Sigmoid colon (tissue), 4 donors: ENCODE results near the gene MON2.

Experiments used
- EP300 ChIP-seq, 4 donors: sonication (generic); formaldehyde crosslinking; IDR thresholded peaks; one replicate each; pipeline ENCODE4 v1.6.1; 2017; ENCODE audit warnings: antibody characterized with exemption in 4 of 4
- POLR2A ChIP-seq, 2 donors: fragments of 450-650 bp; IDR thresholded peaks; one replicate each; pipeline ENCODE4 v1.6.1; 2016; ENCODE audit warnings: antibody characterized with exemption in 2 of 2, mild to moderate bottlenecking in 2 of 2, moderate library complexity in 2 of 2
- POLR2AphosphoS5 ChIP-seq, 4 donors: sonication (generic); formaldehyde crosslinking; IDR thresholded peaks; one replicate each; pipeline ENCODE4 v1.6.1; 2017; ENCODE audit warnings: antibody characterized with exemption in 4 of 4
- TF ChIP-seq, protein P1 (sequence below), 4 experiments: fragments of 450-650 bp in 3 of 4; fragments of 200-600 bp in 1 of 4; IDR thresholded peaks; one replicate each; pipeline ENCODE4 v1.5.1; 2016 to 2019; ENCODE audit warnings: antibody characterized with exemption in 4 of 4, mild to moderate bottlenecking in 3 of 4, moderate library complexity in 2 of 4

DNA sequence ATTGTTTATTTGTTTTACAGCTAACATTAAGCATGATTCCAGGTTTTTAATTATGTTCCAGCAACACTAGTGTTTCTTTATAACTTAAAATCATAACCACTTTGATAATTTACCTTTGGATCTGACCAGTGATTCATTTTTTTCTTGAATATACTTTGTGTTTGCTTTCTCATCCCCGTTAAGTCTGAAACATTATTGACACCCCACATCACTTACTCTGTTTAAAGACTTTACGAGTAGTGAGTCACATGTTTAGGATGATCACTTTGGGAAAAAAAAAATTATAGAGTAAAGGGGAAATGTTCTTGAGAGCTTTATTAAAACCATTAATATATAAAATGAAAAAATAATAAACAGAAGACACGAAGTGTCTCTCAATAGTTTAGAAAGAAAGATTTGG, 132.2 kb downstream of the MON2 start:
- TF ChIP-seq, protein P1, sequence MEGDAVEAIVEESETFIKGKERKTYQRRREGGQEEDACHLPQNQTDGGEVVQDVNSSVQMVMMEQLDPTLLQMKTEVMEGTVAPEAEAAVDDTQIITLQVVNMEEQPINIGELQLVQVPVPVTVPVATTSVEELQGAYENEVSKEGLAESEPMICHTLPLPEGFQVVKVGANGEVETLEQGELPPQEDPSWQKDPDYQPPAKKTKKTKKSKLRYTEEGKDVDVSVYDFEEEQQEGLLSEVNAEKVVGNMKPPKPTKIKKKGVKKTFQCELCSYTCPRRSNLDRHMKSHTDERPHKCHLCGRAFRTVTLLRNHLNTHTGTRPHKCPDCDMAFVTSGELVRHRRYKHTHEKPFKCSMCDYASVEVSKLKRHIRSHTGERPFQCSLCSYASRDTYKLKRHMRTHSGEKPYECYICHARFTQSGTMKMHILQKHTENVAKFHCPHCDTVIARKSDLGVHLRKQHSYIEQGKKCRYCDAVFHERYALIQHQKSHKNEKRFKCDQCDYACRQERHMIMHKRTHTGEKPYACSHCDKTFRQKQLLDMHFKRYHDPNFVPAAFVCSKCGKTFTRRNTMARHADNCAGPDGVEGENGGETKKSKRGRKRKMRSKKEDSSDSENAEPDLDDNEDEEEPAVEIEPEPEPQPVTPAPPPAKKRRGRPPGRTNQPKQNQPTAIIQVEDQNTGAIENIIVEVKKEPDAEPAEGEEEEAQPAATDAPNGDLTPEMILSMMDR (IDR thresholded peaks at IDR 0.05): no peak
- TF ChIP-seq POLR2A (IDR thresholded peaks at IDR 0.05) (no peak), POLR2AphosphoS5 (IDR thresholded peaks at IDR 0.05) (no peak), EP300 (IDR thresholded peaks at IDR 0.05) (no peak)
